HCT116 (cell line): ENCODE measurements around the gene SHISA7. TPM values are rescaled to one million over a fixed set of nuclear protein-coding genes. Genes with fewer than 3 reads are reported as not detected.

Experiments used
- ATAC-seq: fragments of 200-7000 bp; cut with Tn5 transposase; 2 replicates; pipeline ENCODE4 v1.9.1; 2020; ENCODE audit warnings: mild to moderate bottlenecking, moderate library complexity
- BruUV-seq: library from RNA; stranded (reverse); fragments of 400-500 nt; replicated peaks from 2 replicates; lab custom pipeline; 2021; lab: Mats Ljungman, UMichigan
- CTCF ChIA-PET: fragments of 300-600 bp; sonication (Branson Sonifier 250); formaldehyde crosslinking; loops from one replicate; lab custom pipeline; 2021; ENCODE audit warnings: antibody characterized with exemption; lab: Charles Lee
- POLR2A ChIA-PET: fragments of 300-600, 350-600 bp; sonication (Branson Sonifier 250); formaldehyde crosslinking; loops from one replicate; lab custom pipeline; 2021; ENCODE audit warnings: antibody characterized with exemption; lab: Charles Lee
- RAD21 ChIA-PET, 2 experiments: fragments of 300-600 bp; sonication (Branson Sonifier 250); formaldehyde crosslinking; loops; one replicate each; lab custom pipeline; 2023; ENCODE audit warnings: low total read pairs in 2 of 2; ENCODE audit not compliant: uncharacterized antibody in 2 of 2, unreplicated experiment in 2 of 2, low non-redundant PET in 1 of 2; lab: Charles Lee
- DNase-seq: peaks from one replicate; pipeline ENCODE4 v3.0.0-alpha.2; 2010; ENCODE audit warnings: low read depth, low spot score
- H2AFZ ChIP-seq: fragments of 200-600 bp; shearing (Covaris generic), sonication (generic); 2 replicates; pipeline ENCODE4 v1.6.1; 2017; ENCODE audit warnings: low read depth, mixed run types, mixed read lengths, antibody characterized with exemption, low read length; ENCODE audit not compliant: poor library complexity, severe bottlenecking
- H3K27ac ChIP-seq: 2 replicates; pipeline ENCODE4 v1.5.1; 2012; ENCODE audit warnings: low read depth, low read length
- H3K27me3 ChIP-seq: fragments of 200-600 bp; sonication (generic); 2 replicates; pipeline ENCODE4 v1.6.1; 2016; ENCODE audit warnings: mixed run types, low read length, mixed read lengths; ENCODE audit not compliant: insufficient read depth
- H3K36me3 ChIP-seq, 2 experiments: fragments of 200-500 bp in 1 of 2; fragments of 200-600 bp in 1 of 2; sonication (Bioruptor generic) in 1 of 2; sonication (generic) in 1 of 2; 2 replicates each; pipeline versions ENCODE4 v1.5.1 to v1.6.1; 2014 to 2016; ENCODE audit warnings: low read length in 2 of 2, inconsistent platforms in 1 of 2, mixed read lengths in 1 of 2, mixed run types in 1 of 2; ENCODE audit not compliant: insufficient read depth in 2 of 2, control insufficient read depth in 1 of 2
- H3K4me1 ChIP-seq, 2 experiments: fragments of 200-600 bp in 1 of 2; sonication (generic) in 1 of 2; 2 replicates each; pipeline versions ENCODE4 v1.5.1 to v1.6.1; 2012 to 2017; ENCODE audit warnings: low read length in 2 of 2, inconsistent platforms in 1 of 2, mild to moderate bottlenecking in 1 of 2, mixed read lengths in 1 of 2, mixed run types in 1 of 2, moderate library complexity in 1 of 2; ENCODE audit not compliant: insufficient read depth in 2 of 2, control insufficient read depth in 1 of 2
- H3K4me2 ChIP-seq: fragments of 200-600 bp; sonication (generic); 2 replicates; pipeline ENCODE4 v1.6.1; 2017; ENCODE audit warnings: mixed run types, low read length, mixed read lengths
- H3K4me3 ChIP-seq, 2 experiments: fragments of 200-600 bp in 1 of 2; sonication (generic) in 1 of 2; replicated peaks in 1 of 2; 2 replicates each; pipeline ENCODE4 v1.5.1; 2011 to 2016; ENCODE audit warnings: low read length in 2 of 2, control low read depth in 1 of 2, low read depth in 1 of 2, mild to moderate bottlenecking in 1 of 2, mixed read lengths in 1 of 2, mixed run types in 1 of 2
- H3K79me2 ChIP-seq: fragments of 200-600 bp; sonication (generic); 2 replicates; pipeline ENCODE4 v1.6.1; 2017; ENCODE audit warnings: mild to moderate bottlenecking, mixed run types, low read length, moderate library complexity, mixed read lengths; ENCODE audit not compliant: insufficient read depth
- H3K9ac ChIP-seq: fragments of 200-600 bp; sonication (generic); 2 replicates; pipeline ENCODE4 v1.6.1; 2016; ENCODE audit warnings: low read length, mixed read lengths
- H3K9me2 ChIP-seq: fragments of 200-600 bp; sonication (generic), shearing (Covaris generic); 2 replicates; pipeline ENCODE4 v1.6.1; 2017; ENCODE audit warnings: mixed run types, mild to moderate bottlenecking, moderate library complexity; ENCODE audit not compliant: insufficient read depth
- H3K9me3 ChIP-seq, 2 experiments: fragments of 200-500 bp in 1 of 2; fragments of 200-600 bp in 1 of 2; sonication (Bioruptor generic) in 1 of 2; sonication (generic) in 1 of 2; 2 replicates each; pipeline ENCODE4 v1.6.1; 2014 to 2017; ENCODE audit warnings: low read length in 2 of 2, mixed read lengths in 2 of 2, inconsistent platforms in 1 of 2, low read depth in 1 of 2, mild to moderate bottlenecking in 1 of 2, mixed run types in 1 of 2, moderate library complexity in 1 of 2; ENCODE audit not compliant: control insufficient read depth in 1 of 2, insufficient read depth in 1 of 2
- H4K20me1 ChIP-seq: fragments of 200-600 bp; sonication (generic), shearing (Covaris generic); 2 replicates; pipeline ENCODE4 v1.6.1; 2017; ENCODE audit warnings: mixed run types, mild to moderate bottlenecking, moderate library complexity; ENCODE audit not compliant: insufficient read depth
- CTCF ChIP-seq, 3 experiments: fragments of 200-600 bp in 1 of 3; sonication (generic) in 1 of 3; IDR thresholded peaks in 2 of 3; conservative IDR thresholded peaks in 1 of 3; 2 replicates each; pipeline ENCODE4 v1.5.1; 2012 to 2017; ENCODE audit warnings: low read depth in 2 of 3, low read length in 2 of 3, antibody characterized with exemption in 1 of 3, borderline replicate concordance in 1 of 3, control low read depth in 1 of 3, mild to moderate bottlenecking in 1 of 3, mixed read lengths in 1 of 3, mixed run types in 1 of 3, moderate library complexity in 1 of 3; ENCODE audit not compliant: insufficient read depth in 1 of 3
- JUND ChIP-seq: IDR thresholded peaks from 2 replicates; pipeline ENCODE4 v1.6.1; 2012
- REST ChIP-seq: IDR thresholded peaks from 2 replicates; pipeline ENCODE4 v1.6.1; 2012; ENCODE audit warnings: low read depth
- SP1 ChIP-seq: IDR thresholded peaks from 2 replicates; pipeline ENCODE4 v1.6.1; 2012; ENCODE audit warnings: low read depth
- SRF ChIP-seq: IDR thresholded peaks from 2 replicates; pipeline ENCODE4 v1.6.1; 2012; ENCODE audit warnings: low read depth
- YY1 ChIP-seq: IDR thresholded peaks from 2 replicates; pipeline ENCODE4 v1.6.1; 2011; ENCODE audit warnings: low read length, low read depth, moderate library complexity, mild to moderate bottlenecking; ENCODE audit not compliant: insufficient replicate concordance; ENCODE audit errors: extremely low read depth
- ZBTB33 ChIP-seq: IDR thresholded peaks from 2 replicates; pipeline ENCODE4 v1.6.1; 2011; ENCODE audit warnings: mild to moderate bottlenecking, low read length, moderate library complexity; ENCODE audit not compliant: insufficient replicate concordance; ENCODE audit errors: extremely low read depth
- intact Hi-C: fragments of 100-400 bp; cut with micrococcal nuclease; formaldehyde crosslinking; loops from 2 replicates; pipeline ENCODE4 v1.10.0; 2022
- total RNA-seq: library from RNA; stranded (reverse); gene quantifications from one replicate; pipeline ENCODE4 v1.2.1, GENCODE V29; 2021; ENCODE audit not compliant: unreplicated experiment

SHISA7 gene
- total RNA-seq, 1 experiment from 2014 or later = not detected

- no peak for ATAC-seq
- no peak overlapping the region for H3K9ac ChIP-seq
- TF ChIP-seq SRF (no peak), YY1 (no peak), JUND (no peak), REST (no peak), CTCF (IDR thresholded peaks at IDR 0.05 in 2 of 3, conservative IDR thresholded peaks at IDR 0.05 in 1 of 3; ENCODE audit: borderline replicate concordance in 1 of 3, insufficient read depth in 1 of 3, low read depth in 2 of 3, low read length in 2 of 3) (no peak), SP1 (no peak), ZBTB33 (no peak)
- TF ChIP-seq, all 23 proteins: peak for 0
- ChIA-PET CTCF (no interaction called here), POLR2A (no interaction called here), RAD21 (no interaction called here)
- H3K4me1 ChIP-seq = peaks cover 19 to 43% of the 10 kb centered on the region in 2 experiments
- no peak overlapping the region for H2AFZ ChIP-seq
- H3K4me3 ChIP-seq = no peak overlapping the region
- H3K9me2 ChIP-seq = no peaks in the 10 kb centered on the region
- no peaks in the 10 kb centered on the region for H3K9me3 ChIP-seq
- H3K36me3 ChIP-seq = no peaks in the 10 kb centered on the region
- no peak overlapping the region for H3K4me2 ChIP-seq
- BruUV-seq = no TSS peak
- H3K27me3 ChIP-seq = no peaks in the 10 kb centered on the region
- H3K79me2 ChIP-seq = peaks cover 9% of the 10 kb centered on the region; the same call in 1 of the 2 replicates
- no peak overlapping the region; the same call in 1 of the 2 replicates for H3K27ac ChIP-seq
- intact Hi-C loops = no loop called here
- DNase-seq = no peak
- H4K20me1 ChIP-seq = no peaks in the 10 kb centered on the region
Measured at GRCh38 chr19:55463583-55464031, 20.5 kb upstream of the SHISA7 start.
